HEK293 (cell line): ENCODE measurements around the gene LRP1B.
"Not testable (repeated sequence)": the region's sequence is repeated elsewhere in the genome, so short reads cannot be mapped to it uniquely, and the experiment has no call there.

Source experiments
- CTCF ChIA-PET: fragments of 350-600 bp; formaldehyde crosslinking; extraction: SDS; loops from one replicate; lab custom pipeline; 2021; ENCODE audit warnings: antibody characterized with exemption; lab: Yijun Ruan, JAX
- POLR2A ChIA-PET: fragments of 300-600 bp; formaldehyde crosslinking; extraction: SDS; loops from one replicate; lab custom pipeline; 2020; ENCODE audit warnings: antibody characterized with exemption, inconsistent platforms; lab: Yijun Ruan, JAX
- H3K27ac ChIP-seq: fragments of 200-500 bp; sonication (Bioruptor generic); 2 replicates; pipeline ENCODE4 v1.5.1; 2014; ENCODE audit warnings: low read depth, low read length, control low read depth, inconsistent platforms; ENCODE audit errors: extremely low read depth
- H3K36me3 ChIP-seq, 2 experiments: fragments of 200-500 bp in 1 of 2; sonication (Bioruptor generic) in 1 of 2; 1 replicate in 1 of 2; 2 replicates in 1 of 2; pipeline ENCODE4 v1.5.1; 2014 to 2017; ENCODE audit warnings: inconsistent platforms in 2 of 2, low read length in 2 of 2; ENCODE audit not compliant: control insufficient read depth in 2 of 2, insufficient read depth in 1 of 2
- H3K4me1 ChIP-seq: fragments of 200-500 bp; sonication (Bioruptor generic); 2 replicates; pipeline ENCODE4 v1.5.1; 2014; ENCODE audit warnings: mild to moderate bottlenecking, low read length, inconsistent platforms; ENCODE audit not compliant: control insufficient read depth, insufficient read depth
- H3K4me3 ChIP-seq: 2 replicates; pipeline ENCODE4 v1.5.1; 2011; ENCODE audit warnings: low read depth, mild to moderate bottlenecking, control low read depth, low read length, moderate library complexity
- H3K9me3 ChIP-seq: fragments of 200-500 bp; sonication (Bioruptor generic); 2 replicates; pipeline ENCODE4 v1.5.1; 2014; ENCODE audit warnings: low read depth, low read length, inconsistent platforms; ENCODE audit not compliant: control insufficient read depth, insufficient read depth
- GFI1B ChIP-seq: fragments of 450-650 bp; formaldehyde crosslinking; IDR thresholded peaks from 2 replicates; pipeline ENCODE4 v1.5.1; 2016; ENCODE audit warnings: missing biosample characterization, missing genetic modification characterization
- GLIS2 ChIP-seq: fragments of 450-650 bp; formaldehyde crosslinking; IDR thresholded peaks from 2 replicates; pipeline ENCODE4 v1.5.1; 2016; ENCODE audit warnings: missing biosample characterization, missing genetic modification characterization
- KLF16 ChIP-seq: fragments of 450-650 bp; formaldehyde crosslinking; IDR thresholded peaks from 2 replicates; pipeline ENCODE4 v1.5.1; 2017; ENCODE audit warnings: missing biosample characterization, missing genetic modification characterization
- PBX3 ChIP-seq: sonication (generic); formaldehyde crosslinking; IDR thresholded peaks from 2 replicates; pipeline ENCODE4 v1.8.1; 2022; ENCODE audit warnings: mild to moderate bottlenecking, moderate library complexity, missing genetic modification reagents
- ZBTB26 ChIP-seq: fragments of 450-650 bp; formaldehyde crosslinking; optimal IDR thresholded peaks from 2 replicates; pipeline ENCODE3; 2016; ENCODE audit warnings: missing biosample characterization, mild to moderate bottlenecking, missing genetic modification characterization
- ZFHX2 ChIP-seq: fragments of 450-650 bp; formaldehyde crosslinking; conservative IDR thresholded peaks from 2 replicates; pipeline ENCODE4 v1.5.1; 2016; ENCODE audit warnings: missing biosample characterization, missing genetic modification characterization
- ZFP3 ChIP-seq: fragments of 450-650 bp; formaldehyde crosslinking; IDR thresholded peaks from 2 replicates; pipeline ENCODE4 v1.5.1; 2016; ENCODE audit warnings: low read depth, missing biosample characterization, missing genetic modification characterization
- ZNF112 ChIP-seq: fragments of 450-650 bp; formaldehyde crosslinking; IDR thresholded peaks from 2 replicates; pipeline ENCODE4 v1.5.0; 2017; ENCODE audit warnings: missing biosample characterization, missing genetic modification characterization
- ZNF37A ChIP-seq: fragments of 450-650 bp; IDR thresholded peaks from 2 replicates; pipeline ENCODE4 v1.5.1; 2018; ENCODE audit warnings: missing biosample characterization, missing genetic modification characterization
- ZNF488 ChIP-seq: fragments of 450-650 bp; formaldehyde crosslinking; IDR thresholded peaks from 2 replicates; pipeline ENCODE4 v1.5.1; 2016; ENCODE audit warnings: missing biosample characterization, missing genetic modification characterization
- ZNF521 ChIP-seq: fragments of 450-650 bp; formaldehyde crosslinking; IDR thresholded peaks from 2 replicates; pipeline ENCODE4 v1.5.1; 2017; ENCODE audit warnings: missing biosample characterization, mild to moderate bottlenecking, missing genetic modification characterization
- ZNF600 ChIP-seq: fragments of 450-650 bp; formaldehyde crosslinking; IDR thresholded peaks from 2 replicates; pipeline ENCODE4 v1.5.1; 2016; ENCODE audit warnings: missing biosample characterization, missing genetic modification characterization
- ZNF626 ChIP-seq: fragments of 450-650 bp; sonication (Bioruptor Pico); formaldehyde crosslinking; IDR thresholded peaks from 2 replicates; pipeline ENCODE4 v1.5.1; 2018; ENCODE audit warnings: missing biosample characterization, missing genetic modification characterization, inconsistent platforms
- ZNF645 ChIP-seq: fragments of 450-650 bp; formaldehyde crosslinking; IDR thresholded peaks from 2 replicates; pipeline ENCODE4; 2016; ENCODE audit warnings: missing biosample characterization, missing genetic modification characterization
- ZNF664 ChIP-seq: fragments of 450-650 bp; formaldehyde crosslinking; IDR thresholded peaks from 2 replicates; pipeline ENCODE4 v1.5.1; 2016; ENCODE audit warnings: missing biosample characterization, missing genetic modification characterization
- ZNF670 ChIP-seq: fragments of 450-650 bp; formaldehyde crosslinking; IDR thresholded peaks from 2 replicates; pipeline ENCODE4 v1.5.1; 2016; ENCODE audit warnings: missing biosample characterization, missing genetic modification characterization, low read depth
- ZNF830 ChIP-seq: fragments of 450-650 bp; IDR thresholded peaks from 2 replicates; pipeline ENCODE4 v1.5.0; 2018; ENCODE audit warnings: missing biosample characterization, missing genetic modification characterization, low read depth, mild to moderate bottlenecking, moderate library complexity
- TF ChIP-seq, protein P1 (sequence below): fragments of 450-650 bp; formaldehyde crosslinking; IDR thresholded peaks from 2 replicates; pipeline ENCODE4 v1.5.1; 2016; ENCODE audit warnings: missing biosample characterization, missing genetic modification characterization, low read depth
- TF ChIP-seq, protein P2 (sequence below): IDR thresholded peaks from 2 replicates; pipeline ENCODE4 v1.6.1; 2011; ENCODE audit warnings: mild to moderate bottlenecking, low read depth, low read length, borderline replicate concordance

Gene LRP1B

GRCh38 chr2:140348826-140349225, 1782.0 kb downstream of the LRP1B start:
- TF ChIP-seq ZNF521 (tag by site-specific recombination), result no peak
- TF ChIP-seq, protein P1, sequence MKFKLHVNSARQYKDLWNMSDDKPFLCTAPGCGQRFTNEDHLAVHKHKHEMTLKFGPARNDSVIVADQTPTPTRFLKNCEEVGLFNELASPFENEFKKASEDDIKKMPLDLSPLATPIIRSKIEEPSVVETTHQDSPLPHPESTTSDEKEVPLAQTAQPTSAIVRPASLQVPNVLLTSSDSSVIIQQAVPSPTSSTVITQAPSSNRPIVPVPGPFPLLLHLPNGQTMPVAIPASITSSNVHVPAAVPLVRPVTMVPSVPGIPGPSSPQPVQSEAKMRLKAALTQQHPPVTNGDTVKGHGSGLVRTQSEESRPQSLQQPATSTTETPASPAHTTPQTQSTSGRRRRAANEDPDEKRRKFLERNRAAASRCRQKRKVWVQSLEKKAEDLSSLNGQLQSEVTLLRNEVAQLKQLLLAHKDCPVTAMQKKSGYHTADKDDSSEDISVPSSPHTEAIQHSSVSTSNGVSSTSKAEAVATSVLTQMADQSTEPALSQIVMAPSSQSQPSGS (tag by site-specific recombination), result no peak
- Histone ChIP-seq H3K27ac (no peak overlapping the region), H3K36me3 (no peaks in the 10 kb centered on the region), H3K4me3 (no peak overlapping the region), H3K4me1 (no peaks in the 10 kb centered on the region), H3K9me3 (no peaks in the 10 kb centered on the region)
- POLR2A ChIA-PET, result no interaction called here
- CTCF ChIA-PET, result interaction anchor here (1.0 kb wide), 1 partner anchor 27 kb away, joined by 3 read pairs; no protein-coding TSS in a partner anchor

- Histone ChIP-seq H3K9me3 (no peaks in the 10 kb centered on the region), H3K36me3 (no peaks in the 10 kb centered on the region), H3K27ac (no peak overlapping the region), H3K4me1 (no peaks in the 10 kb centered on the region), H3K4me3 (no peak overlapping the region)
- TF ChIP-seq ZNF626 (tag by site-specific recombination) (no peak), ZNF37A (tag by site-specific recombination) (no peak), ZNF664 (tag by site-specific recombination) (no peak), GFI1B (no peak), ZNF645 (tag by site-specific recombination) (no peak), ZBTB26 (no peak), ZNF488 (tag by site-specific recombination) (no peak), ZFP3 (tag by site-specific recombination) (no peak), KLF16 (no peak), GLIS2 (no peak), ZNF670 (no peak), ZNF830 (tag by site-specific recombination) (no peak), PBX3 (no peak), ZNF112 (tag by site-specific recombination) (no peak), ZNF600 (no peak), ZFHX2 (no peak)
- TF ChIP-seq, protein P2, sequence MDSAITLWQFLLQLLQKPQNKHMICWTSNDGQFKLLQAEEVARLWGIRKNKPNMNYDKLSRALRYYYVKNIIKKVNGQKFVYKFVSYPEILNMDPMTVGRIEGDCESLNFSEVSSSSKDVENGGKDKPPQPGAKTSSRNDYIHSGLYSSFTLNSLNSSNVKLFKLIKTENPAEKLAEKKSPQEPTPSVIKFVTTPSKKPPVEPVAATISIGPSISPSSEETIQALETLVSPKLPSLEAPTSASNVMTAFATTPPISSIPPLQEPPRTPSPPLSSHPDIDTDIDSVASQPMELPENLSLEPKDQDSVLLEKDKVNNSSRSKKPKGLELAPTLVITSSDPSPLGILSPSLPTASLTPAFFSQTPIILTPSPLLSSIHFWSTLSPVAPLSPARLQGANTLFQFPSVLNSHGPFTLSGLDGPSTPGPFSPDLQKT, result no peak
- CTCF ChIA-PET, result no interaction called here
- POLR2A ChIA-PET, result no interaction called here
These were observed 1786.0 kb downstream of the LRP1B start for GRCh38 chr2:140344838-140345237.

GRCh38 chr2:140344266-140344665, 1786.5 kb downstream of the LRP1B start:
- POLR2A ChIA-PET, H3K36me3 ChIP-seq, H3K9me3 ChIP-seq, H3K4me1 ChIP-seq, CTCF ChIA-PET, H3K27ac ChIP-seq, H3K4me3 ChIP-seq: not testable (repeated sequence)
